ENCODE data around the gene MED13.
"Not testable (repeated sequence)": the region's sequence is repeated elsewhere in the genome, so short reads cannot be mapped to it uniquely, and the experiment has no call there.

The MED13 gene

GRCh38 chr17:62085511-62086408, 20.7 kb upstream of the MED13 start:
- DNase-seq: no peak

GRCh38 chr17:62084585-62084984, 19.5 kb upstream of the MED13 start:
- no peak for DNase-seq

- no peak for DNase-seq
Observed at GRCh38 chr17:62083651-62084050, 18.6 kb upstream of the MED13 start.

GRCh38 chr17:62080647-62081046, 15.6 kb upstream of the MED13 start:
- no peak for DNase-seq

GRCh38 chr17:62078009-62078408, 12.9 kb upstream of the MED13 start:
- DNase-seq: no peak

GRCh38 chr17:62076864-62077788, 12.0 kb upstream of the MED13 start:
- no peak for DNase-seq

GRCh38 chr17:62075308-62075815, 10.3 kb upstream of the MED13 start:
- DNase-seq: no peak

- DNase-seq: no peak
Observed at GRCh38 chr17:62073993-62074392, 8.9 kb upstream of the MED13 start.

- DNase-seq: not testable (repeated sequence)
Observed at GRCh38 chr17:62072855-62073254, 7.8 kb upstream of the MED13 start.

- DNase-seq: no peak
Observed at GRCh38 chr17:62070900-62071299, 5.8 kb upstream of the MED13 start.

GRCh38 chr17:62067165-62068145, 2.4 kb upstream of the MED13 start:
- DNase-seq: no peak

- DNase-seq: peak; percentile 97 to 98
Observed at GRCh38 chr17:62065611-62066468, 762 bp upstream of the MED13 start.

- DNase-seq: no peak
Observed at GRCh38 chr17:62064029-62064790, 868 bp downstream of the MED13 start.

GRCh38 chr17:62062944-62063343, 2.1 kb downstream of the MED13 start:
- DNase-seq: no peak

GRCh38 chr17:62062302-62062701, 2.8 kb downstream of the MED13 start:
- DNase-seq: no peak

- DNase-seq: no peak
Observed at GRCh38 chr17:62059414-62059813, 5.7 kb downstream of the MED13 start.

- no peak for DNase-seq
Observed at GRCh38 chr17:62058611-62059010, 6.5 kb downstream of the MED13 start.

GRCh38 chr17:62057696-62058095, 7.4 kb downstream of the MED13 start:
- DNase-seq: no peak

- DNase-seq: no peak
Observed at GRCh38 chr17:62052765-62053338, 12.2 kb downstream of the MED13 start.

GRCh38 chr17:62051053-62051452, 14.0 kb downstream of the MED13 start:
- no peak for DNase-seq

All from stimulated activated CD4-positive, alpha-beta T cell treated with anti-CD3 and anti-CD28 coated beads, Interleukin-4, amount 100 ng/mL, for 4 hours (primary cell).